AG04450 (cell line): ENCODE measurements around the gene PGC. TPM values are rescaled to one million over a fixed set of nuclear protein-coding genes. Genes with fewer than 3 reads are reported as not detected.

ENCODE experiments used
- CTCF ChIA-PET: fragments of 300-600, 350-600 bp; formaldehyde crosslinking; extraction: SDS; loops from one replicate; lab custom pipeline; 2022; ENCODE audit warnings: antibody characterized with exemption, inconsistent platforms; lab: Charles Lee
- POLR2A ChIA-PET: fragments of 350-600 bp; formaldehyde crosslinking; extraction: SDS; loops from one replicate; lab custom pipeline; 2021; ENCODE audit warnings: antibody characterized with exemption, inconsistent platforms; lab: Yijun Ruan, JAX
- DNase-seq: peaks from one replicate; pipeline ENCODE4 v3.0.0-alpha.2; 2011; ENCODE audit warnings: low read depth, low spot score
- H3K27ac ChIP-seq: one replicate; pipeline ENCODE4 v1.5.1; 2012; ENCODE audit warnings: low read depth, low read length, control low read depth
- H3K27me3 ChIP-seq: one replicate; pipeline ENCODE4 v1.6.0; 2012; ENCODE audit warnings: low read length; ENCODE audit not compliant: control insufficient read depth, insufficient read depth
- H3K4me3 ChIP-seq: 2 replicates; pipeline ENCODE4 v1.5.1; 2011; ENCODE audit warnings: mild to moderate bottlenecking, low read depth, low read length, control low read depth
- H3K9me3 ChIP-seq: 2 replicates; pipeline ENCODE4 v1.5.1; 2012; ENCODE audit warnings: low read length; ENCODE audit not compliant: control insufficient read depth, insufficient read depth
- CTCF ChIP-seq: IDR thresholded peaks from 2 replicates; pipeline ENCODE4 v1.5.1; 2011; ENCODE audit warnings: low read depth, low read length, control low read depth, inconsistent platforms
- polyA plus RNA-seq: library from polyadenylated mRNA; depleted of rRNA; stranded (reverse); fragments of >200 nt; gene quantifications from 2 replicates; pipeline ENCODE4 v1.2.3, GENCODE V29; 2011

PGC gene
- polyA plus RNA-seq, 1 experiment, result not detected

GRCh38 chr6:41717392-41717736 is 29.8 kb downstream of the PGC start:
- ChIA-PET POLR2A (no interaction called here), CTCF (interaction anchor here (0.6 to 3.0 kb wide), 5 partner anchors 12 to 513 kb away, joined by 3 to 16 read pairs (median 4); no protein-coding TSS in a partner anchor)
- Histone ChIP-seq H3K9me3 (no peaks in the 10 kb centered on the region; the same call in 1 of the 2 replicates), H3K27me3 (no peaks in the 10 kb centered on the region), H3K4me3 (no peak overlapping the region), H3K27ac (no peak overlapping the region)
- DNase-seq, result no peak
- TF ChIP-seq CTCF, result no peak

- Histone ChIP-seq H3K4me3 (no peak overlapping the region), H3K27me3 (no peaks in the 10 kb centered on the region), H3K9me3 (no peaks in the 10 kb centered on the region; the same call in 1 of the 2 replicates), H3K27ac (no peak overlapping the region)
- POLR2A ChIA-PET, result interaction anchor here (1.8 kb wide), 1 partner anchor 18 kb away, joined by 4 read pairs; no protein-coding TSS in a partner anchor
- TF ChIP-seq CTCF, result no peak
- CTCF ChIA-PET, result interaction anchor here (0.6 to 3.0 kb wide), 6 partner anchors 11 to 514 kb away, joined by 3 to 16 read pairs (median 4); no protein-coding TSS in a partner anchor
- no peak for DNase-seq
Observed at GRCh38 chr6:41716516-41717391, 30.4 kb downstream of the PGC start.

- ChIA-PET POLR2A (interaction anchor here (1.8 kb wide), 1 partner anchor 18 kb away, joined by 4 read pairs; no protein-coding TSS in a partner anchor), CTCF (interaction anchor here (1.6 to 3.0 kb wide), 3 partner anchors 10 to 59 kb away, joined by 3 to 16 read pairs (median 4); no protein-coding TSS in a partner anchor)
- H3K4me3 ChIP-seq, result no peak overlapping the region
- no peak for DNase-seq
- no peaks in the 10 kb centered on the region; the same call in 1 of the 2 replicates for H3K9me3 ChIP-seq
- no peak for TF ChIP-seq CTCF
- no peak overlapping the region for H3K27ac ChIP-seq
- H3K27me3 ChIP-seq, result no peaks in the 10 kb centered on the region
Observed at GRCh38 chr6:41715795-41716515, 31.2 kb downstream of the PGC start.

GRCh38 chr6:41714556-41715273 is 32.5 kb downstream of the PGC start:
- TF ChIP-seq CTCF, result no peak
- no peak overlapping the region for H3K27ac ChIP-seq
- POLR2A ChIA-PET, result interaction anchor here (1.8 kb wide), 1 partner anchor 20 kb away, joined by 4 read pairs; no protein-coding TSS in a partner anchor
- H3K27me3 ChIP-seq, result no peaks in the 10 kb centered on the region
- no peak for DNase-seq
- H3K4me3 ChIP-seq, result no peak overlapping the region
- no peaks in the 10 kb centered on the region; the same call in 1 of the 2 replicates for H3K9me3 ChIP-seq
- CTCF ChIA-PET, result interaction anchor here (3.0 kb wide), 1 partner anchor 9 kb away, joined by 16 read pairs; no protein-coding TSS in a partner anchor
